GM21381 (cell line): ENCODE measurements around the gene VASH2.
"Not testable (repeated sequence)": the region's sequence is repeated elsewhere in the genome, so short reads cannot be mapped to it uniquely, and the experiment has no call there.

ENCODE experiments used
- ATAC-seq: cut with Tn5 transposase; IDR thresholded peaks from one replicate; pipeline ENCODE4 v1.9.1; 2021; ENCODE audit warnings: mild to moderate bottlenecking, moderate library complexity; ENCODE audit not compliant: unreplicated experiment

Gene VASH2

GRCh38 chr1:212950243-212951125, at the start of gene VASH2:
Gene VASH2 (plus strand): TSS chr1:212950541. CDS start chr1:212951543, 1,002 bp downstream.
- ATAC-seq: peak; percentile 95

GRCh38 chr1:212901290-212901689, 49.1 kb upstream of the VASH2 start:
- ATAC-seq: no peak

GRCh38 chr1:212902054-212902453, 48.3 kb upstream of the VASH2 start:
- no peak for ATAC-seq

GRCh38 chr1:212903664-212904063, 46.7 kb upstream of the VASH2 start:
- no peak for ATAC-seq

GRCh38 chr1:212908071-212908470, 42.3 kb upstream of the VASH2 start:
- not testable (repeated sequence) for ATAC-seq

GRCh38 chr1:212908971-212909370, 41.4 kb upstream of the VASH2 start:
- ATAC-seq: no peak

- no peak for ATAC-seq
Measured at GRCh38 chr1:212909652-212910063, 40.7 kb upstream of the VASH2 start.

GRCh38 chr1:212910213-212910612, 40.1 kb upstream of the VASH2 start:
- ATAC-seq: not testable (repeated sequence)

- ATAC-seq: not testable (repeated sequence)
Measured at GRCh38 chr1:212913638-212914037, 36.7 kb upstream of the VASH2 start.

- not testable (repeated sequence) for ATAC-seq
Measured at GRCh38 chr1:212914110-212914509, 36.2 kb upstream of the VASH2 start.

- no peak for ATAC-seq
Measured at GRCh38 chr1:212914789-212915188, 35.6 kb upstream of the VASH2 start.

- ATAC-seq: no peak
Measured at GRCh38 chr1:212915245-212916091, 34.9 kb upstream of the VASH2 start.

- ATAC-seq: no peak
Measured at GRCh38 chr1:212916481-212917133, 33.7 kb upstream of the VASH2 start.

GRCh38 chr1:212917134-212917485, 33.2 kb upstream of the VASH2 start:
- ATAC-seq: no peak

GRCh38 chr1:212917858-212918257, 32.5 kb upstream of the VASH2 start:
- no peak for ATAC-seq

- ATAC-seq: no peak
Measured at GRCh38 chr1:212918824-212919223, 31.5 kb upstream of the VASH2 start.

GRCh38 chr1:212920246-212920645, 30.1 kb upstream of the VASH2 start:
- no peak for ATAC-seq

- ATAC-seq: no peak
Measured at GRCh38 chr1:212920896-212921295, 29.4 kb upstream of the VASH2 start.

- ATAC-seq: no peak
Measured at GRCh38 chr1:212922016-212922415, 28.3 kb upstream of the VASH2 start.

GRCh38 chr1:212926372-212926771, 24.0 kb upstream of the VASH2 start:
- ATAC-seq: no peak
